Measurements from ENCODE around the gene RETREG2. TPM values are rescaled to one million over a fixed set of nuclear protein-coding genes. Genes with fewer than 3 reads are reported as not detected.

RETREG2 gene
- total RNA-seq, 1 experiment from 2014 or later: 106 TPM

DNA sequence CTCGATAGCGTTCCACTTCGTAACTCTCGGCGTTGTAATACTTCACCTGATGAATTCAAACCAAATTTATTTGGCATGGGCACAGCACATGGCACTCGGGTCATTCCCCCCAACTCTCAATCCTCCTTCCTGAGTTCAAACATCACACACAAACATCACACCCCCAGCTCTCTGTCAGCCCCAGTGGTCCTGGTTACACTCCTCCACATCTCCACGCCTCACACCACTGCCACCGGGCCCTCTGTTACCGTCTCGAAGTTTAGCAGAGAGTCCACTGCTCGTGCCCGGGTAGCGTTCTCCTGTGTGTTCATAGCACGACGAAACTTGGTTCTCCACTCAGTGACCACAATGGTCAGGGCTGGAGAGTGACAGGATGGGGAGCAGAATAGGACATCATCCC lies 36.1 kb downstream of the RETREG2 start:
- no peaks in the 10 kb centered on the region for H3K27me3 ChIP-seq (ENCODE audit: control insufficient read depth, insufficient read depth, low read length)
- no peak for DNase-seq (ENCODE audit: low read depth, low spot score)
- TSS peak; percentile 46 for BruUV-seq (replicated peaks)
- ChIA-PET POLR2A (no interaction called here), CTCF (no interaction called here)
- no peak overlapping the region for H3K27ac ChIP-seq (ENCODE audit: low read length)
- H3K4me1 ChIP-seq (ENCODE audit: control insufficient read depth, insufficient read depth, low read length): peaks cover 7% of the 10 kb centered on the region
- H3K9me3 ChIP-seq (ENCODE audit: control insufficient read depth, insufficient read depth, low read depth, low read length): no peaks in the 10 kb centered on the region
- in situ Hi-C loops (cut with HindIII; ENCODE audit: low pct_unique_long_range_greater_than_20kb, low sequenced_read_pairs): no loop called here
- TF ChIP-seq SIN3A (IDR thresholded peaks at IDR 0.05; ENCODE audit: borderline replicate concordance, insufficient read depth, low read depth, low read length) (no peak), POLR2AphosphoS5 (IDR thresholded peaks at IDR 0.05; ENCODE audit: low read depth, low read length) (no peak), TCF7L2 (IDR thresholded peaks at IDR 0.05; ENCODE audit: low read depth, low read length) (no peak)
- TF ChIP-seq, protein P1, sequence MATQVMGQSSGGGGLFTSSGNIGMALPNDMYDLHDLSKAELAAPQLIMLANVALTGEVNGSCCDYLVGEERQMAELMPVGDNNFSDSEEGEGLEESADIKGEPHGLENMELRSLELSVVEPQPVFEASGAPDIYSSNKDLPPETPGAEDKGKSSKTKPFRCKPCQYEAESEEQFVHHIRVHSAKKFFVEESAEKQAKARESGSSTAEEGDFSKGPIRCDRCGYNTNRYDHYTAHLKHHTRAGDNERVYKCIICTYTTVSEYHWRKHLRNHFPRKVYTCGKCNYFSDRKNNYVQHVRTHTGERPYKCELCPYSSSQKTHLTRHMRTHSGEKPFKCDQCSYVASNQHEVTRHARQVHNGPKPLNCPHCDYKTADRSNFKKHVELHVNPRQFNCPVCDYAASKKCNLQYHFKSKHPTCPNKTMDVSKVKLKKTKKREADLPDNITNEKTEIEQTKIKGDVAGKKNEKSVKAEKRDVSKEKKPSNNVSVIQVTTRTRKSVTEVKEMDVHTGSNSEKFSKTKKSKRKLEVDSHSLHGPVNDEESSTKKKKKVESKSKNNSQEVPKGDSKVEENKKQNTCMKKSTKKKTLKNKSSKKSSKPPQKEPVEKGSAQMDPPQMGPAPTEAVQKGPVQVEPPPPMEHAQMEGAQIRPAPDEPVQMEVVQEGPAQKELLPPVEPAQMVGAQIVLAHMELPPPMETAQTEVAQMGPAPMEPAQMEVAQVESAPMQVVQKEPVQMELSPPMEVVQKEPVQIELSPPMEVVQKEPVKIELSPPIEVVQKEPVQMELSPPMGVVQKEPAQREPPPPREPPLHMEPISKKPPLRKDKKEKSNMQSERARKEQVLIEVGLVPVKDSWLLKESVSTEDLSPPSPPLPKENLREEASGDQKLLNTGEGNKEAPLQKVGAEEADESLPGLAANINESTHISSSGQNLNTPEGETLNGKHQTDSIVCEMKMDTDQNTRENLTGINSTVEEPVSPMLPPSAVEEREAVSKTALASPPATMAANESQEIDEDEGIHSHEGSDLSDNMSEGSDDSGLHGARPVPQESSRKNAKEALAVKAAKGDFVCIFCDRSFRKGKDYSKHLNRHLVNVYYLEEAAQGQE (IDR thresholded peaks at IDR 0.05; ENCODE audit: insufficient read depth in 1 of 2, low read depth in 2 of 2, low read length in 1 of 2): no peak
- TF ChIP-seq, protein P2, sequence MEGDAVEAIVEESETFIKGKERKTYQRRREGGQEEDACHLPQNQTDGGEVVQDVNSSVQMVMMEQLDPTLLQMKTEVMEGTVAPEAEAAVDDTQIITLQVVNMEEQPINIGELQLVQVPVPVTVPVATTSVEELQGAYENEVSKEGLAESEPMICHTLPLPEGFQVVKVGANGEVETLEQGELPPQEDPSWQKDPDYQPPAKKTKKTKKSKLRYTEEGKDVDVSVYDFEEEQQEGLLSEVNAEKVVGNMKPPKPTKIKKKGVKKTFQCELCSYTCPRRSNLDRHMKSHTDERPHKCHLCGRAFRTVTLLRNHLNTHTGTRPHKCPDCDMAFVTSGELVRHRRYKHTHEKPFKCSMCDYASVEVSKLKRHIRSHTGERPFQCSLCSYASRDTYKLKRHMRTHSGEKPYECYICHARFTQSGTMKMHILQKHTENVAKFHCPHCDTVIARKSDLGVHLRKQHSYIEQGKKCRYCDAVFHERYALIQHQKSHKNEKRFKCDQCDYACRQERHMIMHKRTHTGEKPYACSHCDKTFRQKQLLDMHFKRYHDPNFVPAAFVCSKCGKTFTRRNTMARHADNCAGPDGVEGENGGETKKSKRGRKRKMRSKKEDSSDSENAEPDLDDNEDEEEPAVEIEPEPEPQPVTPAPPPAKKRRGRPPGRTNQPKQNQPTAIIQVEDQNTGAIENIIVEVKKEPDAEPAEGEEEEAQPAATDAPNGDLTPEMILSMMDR (IDR thresholded peaks at IDR 0.05): no peak
- intact Hi-C loops (cut with micrococcal nuclease; ENCODE audit: unreplicated experiment): loop anchor here (10.0 kb wide), 1 partner anchor 49 kb away; the partner anchor contains the start of gene NHEJ1
- no peak overlapping the region for H3K4me3 ChIP-seq (ENCODE audit: low read depth in 2 of 2, low read length in 2 of 2)
- no peak for ATAC-seq
- 0 out of 2 replicates have a peak, but pooled peaks cover 2% of the 10 kb centered on the region for H3K36me3 ChIP-seq (ENCODE audit: control insufficient read depth, insufficient read depth, low read length)

DNA sequence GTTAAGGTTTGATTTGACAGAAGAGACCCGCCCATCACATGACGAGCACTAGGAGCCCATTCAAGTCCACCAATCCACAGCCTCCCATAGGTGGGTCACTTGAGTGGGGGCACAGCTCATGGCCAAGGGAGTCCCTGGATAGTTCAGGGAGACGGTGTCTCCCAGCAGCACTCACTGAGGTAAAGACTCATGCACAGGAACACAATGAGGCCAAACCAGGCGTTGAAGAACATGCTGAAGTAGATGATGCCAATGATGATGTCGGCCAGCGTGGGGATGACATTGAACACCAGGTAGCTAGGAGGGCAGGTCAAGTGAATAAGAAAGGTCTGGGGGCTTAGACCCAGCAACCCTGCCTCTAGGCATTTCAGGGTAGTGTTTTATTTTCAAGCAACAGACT lies 36.7 kb downstream of the RETREG2 start:
- DNase-seq (ENCODE audit: low read depth, low spot score) (no peak), ATAC-seq (no peak)
- TF ChIP-seq POLR2AphosphoS5 (IDR thresholded peaks at IDR 0.05; ENCODE audit: low read depth, low read length) (no peak), TCF7L2 (IDR thresholded peaks at IDR 0.05; ENCODE audit: low read depth, low read length) (no peak), SIN3A (IDR thresholded peaks at IDR 0.05; ENCODE audit: borderline replicate concordance, insufficient read depth, low read depth, low read length) (no peak)
- TF ChIP-seq, protein P2 (IDR thresholded peaks at IDR 0.05): no peak
- TF ChIP-seq, protein P1 (IDR thresholded peaks at IDR 0.05; ENCODE audit: insufficient read depth in 1 of 2, low read depth in 2 of 2, low read length in 1 of 2): no peak
- intact Hi-C loops (cut with micrococcal nuclease; ENCODE audit: unreplicated experiment): loop anchor here (10.0 kb wide), 1 partner anchor 50 kb away; the partner anchor contains the start of gene NHEJ1
- H3K27me3 ChIP-seq (ENCODE audit: control insufficient read depth, insufficient read depth, low read length): no peaks in the 10 kb centered on the region
- CTCF ChIA-PET: no interaction called here
- no peak overlapping the region for H3K27ac ChIP-seq (ENCODE audit: low read length)
- in situ Hi-C loops (cut with HindIII; ENCODE audit: low pct_unique_long_range_greater_than_20kb, low sequenced_read_pairs): no loop called here
- H3K4me1 ChIP-seq (ENCODE audit: control insufficient read depth, insufficient read depth, low read length): peaks cover 10% of the 10 kb centered on the region
- H3K4me3 ChIP-seq (ENCODE audit: low read depth in 2 of 2, low read length in 2 of 2): no peak overlapping the region
- no peaks in the 10 kb centered on the region for H3K9me3 ChIP-seq (ENCODE audit: control insufficient read depth, insufficient read depth, low read depth, low read length)
- BruUV-seq (replicated peaks): no TSS peak
- 0 out of 2 replicates have a peak, but pooled peaks cover 2% of the 10 kb centered on the region for H3K36me3 ChIP-seq (ENCODE audit: control insufficient read depth, insufficient read depth, low read length)
- POLR2A ChIA-PET: no interaction called here

Measured in Panc1 (cell line).